ENCODE results near the gene CDC42SE1. TPM values are rescaled to one million over a fixed set of nuclear protein-coding genes. Genes with fewer than 3 reads are reported as not detected.

Gene CDC42SE1
- total and polyA plus RNA-seq, 9 of the 15 experiments (the other 6 are each of a cell fraction or from before 2014, with no cell fraction given): 78.1 to 189 (median 114) TPM

DNA sequence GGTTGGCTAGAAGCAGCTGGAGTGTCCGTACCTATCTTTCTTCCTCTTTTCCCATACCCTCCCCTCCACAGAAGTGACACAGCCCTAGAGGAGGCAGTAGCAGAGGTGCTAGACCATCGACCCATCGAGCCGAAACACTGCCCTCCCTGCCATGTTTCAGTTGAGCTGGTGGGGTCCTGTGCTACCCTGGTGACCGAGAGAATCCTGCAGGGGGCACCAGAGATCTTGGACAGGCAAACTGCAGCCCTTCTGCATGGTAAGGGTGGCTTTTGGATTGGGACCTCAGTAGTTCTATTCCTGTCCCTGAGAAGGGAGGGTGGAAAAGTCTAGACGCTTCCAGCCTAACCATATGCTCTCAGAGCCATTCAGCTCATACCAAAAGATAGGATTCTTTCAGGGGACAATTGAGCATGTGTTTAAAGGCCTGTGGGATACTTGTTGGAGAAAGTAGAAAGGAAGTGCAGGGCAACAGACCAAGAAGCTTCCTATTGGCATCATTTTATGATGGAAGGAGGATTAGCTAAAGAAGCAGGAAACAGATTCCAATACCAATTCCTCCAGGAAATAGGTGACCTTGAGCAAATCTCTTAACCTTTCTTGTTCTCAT lies 34.8 kb downstream of the CDC42SE1 start (continued):
- TF ChIP-seq, protein P1, sequence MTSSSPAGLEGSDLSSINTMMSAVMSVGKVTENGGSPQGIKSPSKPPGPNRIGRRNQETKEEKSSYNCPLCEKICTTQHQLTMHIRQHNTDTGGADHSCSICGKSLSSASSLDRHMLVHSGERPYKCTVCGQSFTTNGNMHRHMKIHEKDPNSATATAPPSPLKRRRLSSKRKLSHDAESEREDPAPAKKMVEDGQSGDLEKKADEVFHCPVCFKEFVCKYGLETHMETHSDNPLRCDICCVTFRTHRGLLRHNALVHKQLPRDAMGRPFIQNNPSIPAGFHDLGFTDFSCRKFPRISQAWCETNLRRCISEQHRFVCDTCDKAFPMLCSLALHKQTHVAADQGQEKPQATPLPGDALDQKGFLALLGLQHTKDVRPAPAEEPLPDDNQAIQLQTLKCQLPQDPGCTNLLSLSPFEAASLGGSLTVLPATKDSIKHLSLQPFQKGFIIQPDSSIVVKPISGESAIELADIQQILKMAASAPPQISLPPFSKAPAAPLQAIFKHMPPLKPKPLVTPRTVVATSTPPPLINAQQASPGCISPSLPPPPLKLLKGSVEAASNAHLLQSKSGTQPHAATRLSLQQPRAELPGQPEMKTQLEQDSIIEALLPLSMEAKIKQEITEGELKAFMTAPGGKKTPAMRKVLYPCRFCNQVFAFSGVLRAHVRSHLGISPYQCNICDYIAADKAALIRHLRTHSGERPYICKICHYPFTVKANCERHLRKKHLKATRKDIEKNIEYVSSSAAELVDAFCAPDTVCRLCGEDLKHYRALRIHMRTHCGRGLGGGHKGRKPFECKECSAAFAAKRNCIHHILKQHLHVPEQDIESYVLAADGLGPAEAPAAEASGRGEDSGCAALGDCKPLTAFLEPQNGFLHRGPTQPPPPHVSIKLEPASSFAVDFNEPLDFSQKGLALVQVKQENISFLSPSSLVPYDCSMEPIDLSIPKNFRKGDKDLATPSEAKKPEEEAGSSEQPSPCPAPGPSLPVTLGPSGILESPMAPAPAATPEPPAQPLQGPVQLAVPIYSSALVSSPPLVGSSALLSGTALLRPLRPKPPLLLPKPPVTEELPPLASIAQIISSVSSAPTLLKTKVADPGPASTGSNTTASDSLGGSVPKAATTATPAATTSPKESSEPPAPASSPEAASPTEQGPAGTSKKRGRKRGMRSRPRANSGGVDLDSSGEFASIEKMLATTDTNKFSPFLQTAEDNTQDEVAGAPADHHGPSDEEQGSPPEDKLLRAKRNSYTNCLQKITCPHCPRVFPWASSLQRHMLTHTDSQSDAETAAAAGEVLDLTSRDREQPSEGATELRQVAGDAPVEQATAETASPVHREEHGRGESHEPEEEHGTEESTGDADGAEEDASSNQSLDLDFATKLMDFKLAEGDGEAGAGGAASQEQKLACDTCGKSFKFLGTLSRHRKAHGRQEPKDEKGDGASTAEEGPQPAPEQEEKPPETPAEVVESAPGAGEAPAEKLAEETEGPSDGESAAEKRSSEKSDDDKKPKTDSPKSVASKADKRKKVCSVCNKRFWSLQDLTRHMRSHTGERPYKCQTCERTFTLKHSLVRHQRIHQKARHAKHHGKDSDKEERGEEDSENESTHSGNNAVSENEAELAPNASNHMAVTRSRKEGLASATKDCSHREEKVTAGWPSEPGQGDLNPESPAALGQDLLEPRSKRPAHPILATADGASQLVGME (CRISPR knock-in tag; IDR thresholded peaks at IDR 0.05): no peak
- TF ChIP-seq, protein P2, sequence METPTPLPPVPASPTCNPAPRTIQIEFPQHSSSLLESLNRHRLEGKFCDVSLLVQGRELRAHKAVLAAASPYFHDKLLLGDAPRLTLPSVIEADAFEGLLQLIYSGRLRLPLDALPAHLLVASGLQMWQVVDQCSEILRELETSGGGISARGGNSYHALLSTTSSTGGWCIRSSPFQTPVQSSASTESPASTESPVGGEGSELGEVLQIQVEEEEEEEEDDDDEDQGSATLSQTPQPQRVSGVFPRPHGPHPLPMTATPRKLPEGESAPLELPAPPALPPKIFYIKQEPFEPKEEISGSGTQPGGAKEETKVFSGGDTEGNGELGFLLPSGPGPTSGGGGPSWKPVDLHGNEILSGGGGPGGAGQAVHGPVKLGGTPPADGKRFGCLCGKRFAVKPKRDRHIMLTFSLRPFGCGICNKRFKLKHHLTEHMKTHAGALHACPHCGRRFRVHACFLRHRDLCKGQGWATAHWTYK (CRISPR knock-in tag; IDR thresholded peaks at IDR 0.05): no peak
- TF ChIP-seq ETS2 (tag; IDR thresholded peaks at IDR 0.05; ENCODE audit: borderline replicate concordance, poor library complexity, severe bottlenecking): no peak
- peak; percentile 63; the same call in 1 of the 2 replicates for TF ChIP-seq CTBP1 (IDR thresholded peaks at IDR 0.05; ENCODE audit: borderline replicate concordance)
- TF ChIP-seq ZNF592 (IDR thresholded peaks at IDR 0.05): no peak
- no peak for TF ChIP-seq ZFP1 (CRISPR knock-in tag; IDR thresholded peaks at IDR 0.05)
- no peak for TF ChIP-seq KDM2B (CRISPR knock-in tag; IDR thresholded peaks at IDR 0.05)
- TF ChIP-seq PHB2 (IDR thresholded peaks at IDR 0.05; ENCODE audit: low read depth): no peak
- TF ChIP-seq ARID3A (IDR thresholded peaks at IDR 0.05; ENCODE audit: borderline replicate concordance, low read depth, low read length): no peak

Data from K562 (cell line).